Thymus (tissue), 11 donors: ENCODE results near the gene ARSB. TPM values are rescaled to one million over a fixed set of nuclear protein-coding genes. Genes with fewer than 3 reads are reported as not detected.
"Not testable (repeated sequence)": the region's sequence is repeated elsewhere in the genome, so short reads cannot be mapped to it uniquely, and the experiment has no call there.

Experiments used
- DNase-seq, 9 donors: peaks; one replicate each; pipeline ENCODE4 v3.0.0-alpha.2; 2013; ENCODE audit warnings: low spot score in 9 of 9, low read depth in 6 of 9, missing footprints in 1 of 9
- H3K27ac ChIP-seq, 2 donors: one replicate each; pipeline ENCODE4 v1.5.1; 2013; ENCODE audit warnings: control low read depth in 1 of 2, low read depth in 1 of 2, low read length in 1 of 2, mild to moderate bottlenecking in 1 of 2, moderate library complexity in 1 of 2
- H3K27me3 ChIP-seq, 2 donors: one replicate each; pipeline ENCODE4 v1.5.1; 2013; ENCODE audit warnings: low read length in 1 of 2; ENCODE audit not compliant: control insufficient read depth in 2 of 2, insufficient read depth in 1 of 2
- H3K36me3 ChIP-seq, 2 donors: one replicate each; pipeline ENCODE4 v1.5.1; 2013; ENCODE audit warnings: low read length in 1 of 2, mild to moderate bottlenecking in 1 of 2, moderate library complexity in 1 of 2; ENCODE audit not compliant: control insufficient read depth in 2 of 2, insufficient read depth in 2 of 2
- H3K4me1 ChIP-seq, 2 donors: one replicate each; pipeline ENCODE4 v1.5.1; 2013; ENCODE audit warnings: low read length in 2 of 2; ENCODE audit not compliant: control insufficient read depth in 2 of 2, insufficient read depth in 2 of 2
- H3K4me3 ChIP-seq, 2 donors: one replicate each; pipeline ENCODE4 v1.5.1; 2013; ENCODE audit warnings: low read length in 2 of 2, control low read depth in 1 of 2, mild to moderate bottlenecking in 1 of 2
- H3K9me3 ChIP-seq, 2 donors: one replicate each; pipeline ENCODE4 v1.5.1; 2013; ENCODE audit warnings: low read length in 1 of 2, mild to moderate bottlenecking in 1 of 2; ENCODE audit not compliant: control insufficient read depth in 2 of 2, insufficient read depth in 1 of 2
- WGBS: extraction: QIAGEN DNeasy Blood & Tissue Kit; methylation state at CpG from one replicate; pipeline ENCODE4 v1.1.7; 2013; 5-methylcytosine and 5-hydroxymethylcytosine counted together
- polyA plus RNA-seq: library from polyadenylated mRNA; stranded (reverse); fragments of 200-250 nt; gene quantifications from one replicate; pipeline ENCODE4 v1.2.3, GENCODE V29; 2013
- total RNA-seq: library from RNA; stranded (reverse); fragments of 120-200 nt; gene quantifications from one replicate; pipeline ENCODE4 v1.2.4, GENCODE V29; 2013
- donor health status: healthy.

ARSB gene
- total and polyA plus RNA-seq, 2 donors: 2.4 to 4.4 TPM

DNA sequence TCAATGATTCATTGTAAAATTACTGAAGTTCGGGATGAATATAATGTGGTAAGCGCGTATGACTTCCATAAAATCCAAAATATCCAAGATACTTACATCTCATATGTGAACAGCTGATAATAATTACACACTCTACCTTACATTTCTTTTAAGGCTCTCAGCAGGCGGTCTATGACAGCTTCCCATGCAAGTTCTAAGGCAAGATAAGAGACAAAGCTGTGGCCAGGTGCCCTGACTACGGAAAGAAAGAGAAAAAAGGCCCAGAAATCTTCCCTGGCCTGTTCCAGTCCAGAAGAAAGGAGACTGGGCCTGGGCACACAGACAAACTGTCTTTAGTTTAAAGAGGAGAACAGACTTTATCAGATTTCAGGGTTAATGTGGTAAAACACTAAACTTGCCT, 69.1 kb downstream of the ARSB start:
- no peaks in the 10 kb centered on the region for H3K27me3 ChIP-seq
- no peaks in the 10 kb centered on the region for H3K9me3 ChIP-seq
- H3K4me3 ChIP-seq: no peak overlapping the region
- H3K4me1 ChIP-seq: peaks cover 0 to 6% of the 10 kb centered on the region in 2 donors
- 76% methylated on average over 5 of the region's 5 CpGs for whole genome bisulfite sequencing
- H3K27ac ChIP-seq: no peak overlapping the region
- DNase-seq: no peak
- no peaks in the 10 kb centered on the region for H3K36me3 ChIP-seq

DNA sequence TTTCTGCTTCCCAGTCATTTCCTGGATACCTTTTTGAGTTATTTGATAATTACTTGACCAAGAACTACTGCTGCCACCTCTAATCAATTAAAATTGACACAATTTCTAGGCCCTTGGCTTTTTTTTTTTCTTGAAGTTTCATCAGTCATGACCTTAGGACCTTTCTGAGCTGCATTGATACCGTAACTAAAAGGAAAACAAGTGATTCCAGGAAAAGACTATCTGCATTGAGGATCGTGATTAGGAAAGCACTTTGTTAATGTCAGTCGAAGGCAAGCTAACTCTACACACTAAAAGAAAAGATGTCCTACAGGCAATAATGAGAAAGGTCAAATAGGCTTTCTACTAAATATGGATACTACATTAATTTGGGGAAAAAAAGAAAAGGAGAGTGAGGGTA, 69.9 kb downstream of the ARSB start:
- no peak for DNase-seq
- H3K27me3 ChIP-seq: no peaks in the 10 kb centered on the region
- H3K4me1 ChIP-seq: peaks cover 0 to 6% of the 10 kb centered on the region in 2 donors
- H3K4me3 ChIP-seq: no peak overlapping the region
- H3K36me3 ChIP-seq: no peaks in the 10 kb centered on the region
- 96% methylated on average over 3 of the region's 3 CpGs for WGBS
- H3K9me3 ChIP-seq: no peaks in the 10 kb centered on the region
- H3K27ac ChIP-seq: no peak overlapping the region

- Histone ChIP-seq H3K9me3 (no peaks in the 10 kb centered on the region), H3K4me3 (no peak overlapping the region), H3K36me3 (no peaks in the 10 kb centered on the region), H3K27me3 (no peaks in the 10 kb centered on the region), H3K4me1 (peaks cover 10 to 19% of the 10 kb centered on the region in 2 donors), H3K27ac (no peak overlapping the region)
- no peak for DNase-seq
- WGBS: 99% methylated on average over 7 of the region's 7 CpGs
Observed at GRCh38 chr5:78912811-78913210, 72.3 kb downstream of the ARSB start.

- 83% methylated on average over 5 of the region's 5 CpGs for WGBS
- peak overlapping the region in 1 of 2 donors; percentile 21 for H3K27ac ChIP-seq
- no peak for DNase-seq
Observed at GRCh38 chr5:78912085-78912771, 72.9 kb downstream of the ARSB start.

DNA sequence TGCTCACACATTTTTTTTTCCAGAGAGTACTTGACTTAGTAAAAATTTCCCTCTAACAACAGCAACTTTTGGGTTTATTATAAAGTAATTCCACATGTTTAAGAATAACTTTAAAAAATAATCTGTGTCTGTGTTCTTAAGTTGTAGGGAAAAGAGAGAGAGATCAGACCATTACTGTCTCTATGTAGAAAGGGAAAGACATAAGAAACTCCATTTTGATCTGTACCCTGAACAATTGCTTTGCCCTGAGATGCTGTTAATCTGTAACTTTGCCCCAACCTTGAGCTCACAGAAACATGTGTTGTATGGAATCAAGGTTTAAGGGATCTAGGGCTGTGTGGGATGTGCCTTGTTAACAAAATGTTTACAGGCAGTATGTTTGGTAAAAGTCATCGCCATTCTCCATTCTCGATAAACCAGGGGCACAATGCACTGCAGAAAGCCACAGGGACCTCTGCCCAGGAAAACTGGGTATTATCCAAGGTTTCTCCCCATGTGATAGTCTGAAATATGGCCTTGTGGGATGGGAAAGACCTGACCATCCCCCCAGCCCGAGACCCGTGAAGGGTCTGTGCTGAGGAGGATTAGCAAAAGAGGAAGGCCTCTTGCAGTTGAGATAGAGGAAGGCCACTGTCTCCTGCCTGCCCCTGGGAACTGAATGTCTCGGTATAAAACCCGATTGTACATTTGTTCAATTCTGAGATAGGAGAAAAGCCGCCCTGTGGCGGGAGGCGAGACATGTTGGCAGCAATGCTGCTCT, 75.7 kb downstream of the ARSB start:
- not testable (repeated sequence) for H3K27me3 ChIP-seq, DNase-seq, H3K9me3 ChIP-seq, H3K36me3 ChIP-seq, H3K4me3 ChIP-seq
- Histone ChIP-seq H3K4me1 (peaks cover 35 to 43% of the 10 kb centered on the region in 2 donors), H3K27ac (peak overlapping the region in 1 of 2 donors; percentile 88)
- 94% methylated on average over 6 of the region's 9 CpGs for WGBS

More at GRCh38 chr5:78912085-78912771, 72.9 kb downstream of the ARSB start:
- Histone ChIP-seq H3K9me3 (no peaks in the 10 kb centered on the region), H3K27me3 (no peaks in the 10 kb centered on the region), H3K4me3 (no peak overlapping the region), H3K4me1 (peaks cover 16 to 24% of the 10 kb centered on the region in 2 donors), H3K36me3 (no peaks in the 10 kb centered on the region)

DNA sequence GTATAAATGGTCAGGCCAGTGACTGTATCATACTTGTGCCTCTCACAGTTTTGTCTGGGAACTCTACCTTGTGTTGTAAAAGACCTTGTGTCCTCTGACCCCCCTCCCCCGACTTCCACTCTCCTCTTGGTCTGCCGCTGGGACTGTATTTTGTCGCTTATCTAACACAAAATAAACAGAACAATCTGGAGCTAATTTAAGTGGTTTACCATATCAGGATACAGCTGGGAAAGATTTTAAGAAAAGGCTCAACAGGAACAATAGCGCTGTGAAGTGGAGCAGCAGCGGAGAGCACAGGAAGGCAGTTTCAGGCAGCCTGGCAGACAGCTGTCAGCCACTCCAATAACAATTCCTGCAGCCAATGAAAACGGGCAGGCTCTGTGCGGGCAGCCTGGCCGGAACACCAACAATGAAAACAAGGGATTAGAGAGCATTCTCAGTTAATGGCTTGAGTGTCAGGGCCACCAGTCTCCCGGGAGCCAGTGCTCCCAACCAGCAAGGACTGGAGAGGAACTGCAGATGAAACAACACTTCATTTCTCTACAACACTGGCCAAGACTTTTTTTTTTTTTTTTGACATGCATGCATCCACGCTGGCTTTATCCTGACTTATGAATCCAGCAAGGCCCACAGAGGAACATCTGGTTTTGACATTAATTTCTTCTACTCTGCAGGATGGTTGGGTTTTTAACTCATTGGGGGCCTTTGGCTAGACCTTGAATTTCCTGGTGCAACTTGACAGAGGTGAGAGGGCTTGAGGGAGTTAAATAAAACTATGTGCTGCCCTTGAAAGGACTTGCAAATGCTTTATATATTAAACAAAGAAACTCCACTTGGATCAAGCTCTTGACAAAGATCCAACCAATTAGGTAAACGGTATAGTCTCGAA, 76.7 kb downstream of the ARSB start:
- H3K4me1 ChIP-seq: peaks cover 35 to 43% of the 10 kb centered on the region in 2 donors

GRCh38 chr5:78907255-78907891, 77.7 kb downstream of the ARSB start:
- Histone ChIP-seq H3K4me1 (peaks cover 35 to 41% of the 10 kb centered on the region in 2 donors), H3K36me3 (no peaks in the 10 kb centered on the region), H3K27me3 (no peaks in the 10 kb centered on the region), H3K9me3 (no peaks in the 10 kb centered on the region), H3K27ac (peak overlapping the region; percentile 50 to 88), H3K4me3 (no peak overlapping the region)
- DNase-seq: peak in 3 of 9 donors; percentile 51 to 80 (median 58)
- WGBS: 28% methylated on average over 11 of the region's 11 CpGs

More for the DNA sequence above, 76.7 kb downstream of the ARSB start:
- peak in 3 of 9 donors; percentile 35 to 70 (median 37) for DNase-seq
- Histone ChIP-seq H3K9me3 (no peaks in the 10 kb centered on the region), H3K27me3 (no peaks in the 10 kb centered on the region), H3K27ac (peak overlapping the region; percentile 50 to 88), H3K4me3 (peak overlapping the region in 1 of 2 donors; percentile 6), H3K36me3 (no peaks in the 10 kb centered on the region)
- 23% methylated on average over 12 of the region's 12 CpGs for WGBS

GRCh38 chr5:78905084-78905938, 79.8 kb downstream of the ARSB start:
- peak in 3 of 9 donors; percentile 42 to 74 (median 55) for DNase-seq
- H3K4me3 ChIP-seq: no peak overlapping the region
- H3K27ac ChIP-seq: peak overlapping the region in 1 of 2 donors; percentile 13
- H3K4me1 ChIP-seq: peaks cover 35 to 37% of the 10 kb centered on the region in 2 donors
- WGBS: 42% methylated on average over 5 of the region's 5 CpGs
- H3K9me3 ChIP-seq: no peaks in the 10 kb centered on the region
- no peaks in the 10 kb centered on the region for H3K36me3 ChIP-seq
- H3K27me3 ChIP-seq: no peaks in the 10 kb centered on the region
